ENCODE results near the gene VWA3B.

DNA sequence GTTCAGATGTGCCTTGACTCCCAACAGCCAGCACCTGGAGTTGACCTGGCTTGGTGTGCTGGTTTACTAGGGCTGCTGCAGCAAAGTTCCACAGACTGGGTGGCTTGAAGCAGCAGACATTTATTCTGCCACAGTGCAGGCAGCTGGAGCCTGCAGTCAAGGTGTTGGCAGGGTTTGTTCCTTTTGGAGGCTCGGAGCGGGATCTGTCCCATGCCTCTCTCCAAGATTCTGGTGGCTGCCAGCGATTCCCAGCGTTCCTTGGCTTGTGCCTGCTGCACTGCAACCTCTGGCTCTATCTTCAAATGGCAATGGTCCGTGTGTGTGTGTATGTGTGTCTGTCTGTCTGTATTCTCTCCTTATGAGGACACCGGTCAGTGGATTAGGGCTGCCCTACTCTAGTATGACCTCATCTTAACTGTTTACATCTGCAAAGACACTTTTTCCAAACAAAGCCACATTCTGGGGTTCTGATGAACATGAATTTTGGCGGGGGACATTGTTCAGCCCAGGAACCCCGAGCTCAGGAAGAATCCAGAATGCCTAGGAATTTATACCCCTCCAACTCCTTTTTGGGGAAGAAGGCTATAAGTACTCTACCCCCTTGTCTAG lies 46.5 kb upstream of the VWA3B start:
- TF ChIP-seq PATZ1 (CRISPR knock-in tag; IDR thresholded peaks at IDR 0.05; ENCODE audit: borderline replicate concordance): no peak
- no peak for TF ChIP-seq TOX (CRISPR knock-in tag; IDR thresholded peaks at IDR 0.05; ENCODE audit: borderline replicate concordance)
- TF ChIP-seq GLIS3 (CRISPR knock-in tag; IDR thresholded peaks at IDR 0.05): no peak
- TF ChIP-seq ISL1 (CRISPR knock-in tag; IDR thresholded peaks at IDR 0.05): no peak
- no peak for TF ChIP-seq ARNTL (CRISPR knock-in tag; IDR thresholded peaks at IDR 0.05; ENCODE audit: borderline replicate concordance, low read depth)
- no peak for TF ChIP-seq ZNF70 (CRISPR knock-in tag; IDR thresholded peaks at IDR 0.05)
- TF ChIP-seq OSR1 (CRISPR knock-in tag; IDR thresholded peaks at IDR 0.05): no peak
- TF ChIP-seq ESRRG (CRISPR knock-in tag; IDR thresholded peaks at IDR 0.05): no peak
- no peak for TF ChIP-seq ZFP30 (CRISPR knock-in tag; IDR thresholded peaks at IDR 0.05)
- TF ChIP-seq ZFP3 (CRISPR knock-in tag; IDR thresholded peaks at IDR 0.05): no peak
- no peak for TF ChIP-seq RARB (CRISPR knock-in tag; IDR thresholded peaks at IDR 0.05)

Data from SK-N-SH treated with all-trans-retinoic acid at 6 μM for 48 hours (cell line).